HepG2 (cell line): Measurements from ENCODE around the gene MRPL57. TPM values are rescaled to one million over a fixed set of nuclear protein-coding genes. Genes with fewer than 3 reads are reported as not detected.

Experiments used
- ATAD3A ChIP-seq: sonication (generic); formaldehyde crosslinking; IDR thresholded peaks from 2 replicates; pipeline ENCODE4 v1.4.0; 2020; ENCODE audit warnings: missing genetic modification reagents
- HMG20B ChIP-seq: conservative IDR thresholded peaks from 2 replicates; pipeline ENCODE4 v1.6.1; 2016; ENCODE audit warnings: missing genetic modification reagents, missing compliant biosample characterization
- IRX3 ChIP-seq: sonication (generic); formaldehyde crosslinking; IDR thresholded peaks from 2 replicates; pipeline ENCODE4 v1.8.1; 2023; ENCODE audit warnings: mild to moderate bottlenecking, low read depth, missing genetic modification reagents, borderline replicate concordance
- MTA1 ChIP-seq: sonication (generic); formaldehyde crosslinking; IDR thresholded peaks from 2 replicates; pipeline ENCODE4 v1.4.0; 2020; ENCODE audit warnings: missing genetic modification reagents, mild to moderate bottlenecking, borderline replicate concordance
- NFE2L1 ChIP-seq: sonication (generic); formaldehyde crosslinking; IDR thresholded peaks from 2 replicates; pipeline ENCODE4 v1.4.0; 2020; ENCODE audit warnings: missing genetic modification reagents, mild to moderate bottlenecking, borderline replicate concordance
- PRDM15 ChIP-seq: sonication (generic); formaldehyde crosslinking; IDR thresholded peaks from 2 replicates; pipeline ENCODE4 v1.4.0; 2020; ENCODE audit warnings: missing genetic modification reagents
- ZBTB14 ChIP-seq: sonication (generic); formaldehyde crosslinking; IDR thresholded peaks from 2 replicates; pipeline ENCODE4 v1.4.0; 2020; ENCODE audit warnings: missing genetic modification reagents
- ZNF331 ChIP-seq: sonication (generic); formaldehyde crosslinking; IDR thresholded peaks from 2 replicates; pipeline ENCODE4 v1.4.0; 2020; ENCODE audit warnings: missing genetic modification reagents
- ZNF337 ChIP-seq: sonication (generic); formaldehyde crosslinking; IDR thresholded peaks from 2 replicates; pipeline ENCODE4 v1.5.1; 2020; ENCODE audit warnings: missing genetic modification reagents, low read depth, mild to moderate bottlenecking, borderline replicate concordance
- ZNF609 ChIP-seq: sonication (generic); formaldehyde crosslinking; IDR thresholded peaks from 2 replicates; pipeline ENCODE4 v1.4.0; 2020; ENCODE audit warnings: mild to moderate bottlenecking, missing genetic modification reagents, borderline replicate concordance
- polyA plus RNA-seq, 8 experiments: library from polyadenylated mRNA; depleted of rRNA in 3 of 8; stranded (reverse) in 7 of 8; unstranded in 1 of 8; fragments of >200 nt; fragmentation: Illumina TruSeq in 4 of 8; extraction: Trizol in 4 of 8; gene quantifications; 2 replicates each; pipeline versions ENCODE4 v1.2.1 to v1.2.3, GENCODE V29; 2011 to 2016; ENCODE audit warnings: low read depth in 4 of 8, missing spikeins in 1 of 8, mixed read lengths in 1 of 8; ENCODE audit not compliant: insufficient read depth in 1 of 8
- total RNA-seq, 5 experiments: library from RNA; depleted of rRNA; stranded (reverse); fragments of >200 nt; fragmentation: Illumina TruSeq; extraction: Trizol; gene quantifications; 2 replicates each; pipeline ENCODE4 v1.2.3, GENCODE V29; 2016; ENCODE audit warnings: low read depth in 1 of 5
- TF ChIP-seq, protein P1 (sequence below): sonication (generic); formaldehyde crosslinking; IDR thresholded peaks from 2 replicates; pipeline ENCODE4 v1.5.1; 2020; ENCODE audit warnings: mild to moderate bottlenecking, missing genetic modification reagents, borderline replicate concordance
- TF ChIP-seq, protein P2 (sequence below): sonication (generic); formaldehyde crosslinking; IDR thresholded peaks from 2 replicates; pipeline ENCODE4 v1.8.0; 2022; ENCODE audit warnings: mild to moderate bottlenecking, missing genetic modification reagents; ENCODE audit not compliant: insufficient replicate concordance

The MRPL57 gene
- total and polyA plus RNA-seq, 2 of the 13 experiments (the other 11 are each of a cell fraction or from before 2014, with no cell fraction given), result 19.5 to 35.2 TPM

DNA sequence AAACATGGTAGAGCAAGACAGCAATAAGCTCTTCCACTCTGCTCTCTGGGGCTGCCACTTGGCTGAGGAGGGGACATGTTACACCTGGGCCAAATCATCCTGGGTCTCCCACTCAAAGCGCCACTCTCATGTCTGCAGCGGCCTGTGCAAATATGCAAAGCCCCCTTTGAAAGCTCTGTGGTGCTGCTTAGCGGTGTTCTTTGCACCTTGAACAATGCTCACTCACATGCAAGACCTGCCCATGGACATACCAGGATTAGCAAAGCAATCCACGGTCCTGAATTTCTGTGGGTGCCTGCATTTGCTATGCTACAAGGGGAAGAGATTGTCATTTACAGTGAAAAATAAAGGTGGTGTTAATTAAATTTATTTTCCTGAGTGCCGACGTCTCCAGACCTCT, 48.6 kb downstream of the MRPL57 start (continued):
- TF ChIP-seq ZNF331 (CRISPR knock-in tag), result no peak
- TF ChIP-seq, protein P1, sequence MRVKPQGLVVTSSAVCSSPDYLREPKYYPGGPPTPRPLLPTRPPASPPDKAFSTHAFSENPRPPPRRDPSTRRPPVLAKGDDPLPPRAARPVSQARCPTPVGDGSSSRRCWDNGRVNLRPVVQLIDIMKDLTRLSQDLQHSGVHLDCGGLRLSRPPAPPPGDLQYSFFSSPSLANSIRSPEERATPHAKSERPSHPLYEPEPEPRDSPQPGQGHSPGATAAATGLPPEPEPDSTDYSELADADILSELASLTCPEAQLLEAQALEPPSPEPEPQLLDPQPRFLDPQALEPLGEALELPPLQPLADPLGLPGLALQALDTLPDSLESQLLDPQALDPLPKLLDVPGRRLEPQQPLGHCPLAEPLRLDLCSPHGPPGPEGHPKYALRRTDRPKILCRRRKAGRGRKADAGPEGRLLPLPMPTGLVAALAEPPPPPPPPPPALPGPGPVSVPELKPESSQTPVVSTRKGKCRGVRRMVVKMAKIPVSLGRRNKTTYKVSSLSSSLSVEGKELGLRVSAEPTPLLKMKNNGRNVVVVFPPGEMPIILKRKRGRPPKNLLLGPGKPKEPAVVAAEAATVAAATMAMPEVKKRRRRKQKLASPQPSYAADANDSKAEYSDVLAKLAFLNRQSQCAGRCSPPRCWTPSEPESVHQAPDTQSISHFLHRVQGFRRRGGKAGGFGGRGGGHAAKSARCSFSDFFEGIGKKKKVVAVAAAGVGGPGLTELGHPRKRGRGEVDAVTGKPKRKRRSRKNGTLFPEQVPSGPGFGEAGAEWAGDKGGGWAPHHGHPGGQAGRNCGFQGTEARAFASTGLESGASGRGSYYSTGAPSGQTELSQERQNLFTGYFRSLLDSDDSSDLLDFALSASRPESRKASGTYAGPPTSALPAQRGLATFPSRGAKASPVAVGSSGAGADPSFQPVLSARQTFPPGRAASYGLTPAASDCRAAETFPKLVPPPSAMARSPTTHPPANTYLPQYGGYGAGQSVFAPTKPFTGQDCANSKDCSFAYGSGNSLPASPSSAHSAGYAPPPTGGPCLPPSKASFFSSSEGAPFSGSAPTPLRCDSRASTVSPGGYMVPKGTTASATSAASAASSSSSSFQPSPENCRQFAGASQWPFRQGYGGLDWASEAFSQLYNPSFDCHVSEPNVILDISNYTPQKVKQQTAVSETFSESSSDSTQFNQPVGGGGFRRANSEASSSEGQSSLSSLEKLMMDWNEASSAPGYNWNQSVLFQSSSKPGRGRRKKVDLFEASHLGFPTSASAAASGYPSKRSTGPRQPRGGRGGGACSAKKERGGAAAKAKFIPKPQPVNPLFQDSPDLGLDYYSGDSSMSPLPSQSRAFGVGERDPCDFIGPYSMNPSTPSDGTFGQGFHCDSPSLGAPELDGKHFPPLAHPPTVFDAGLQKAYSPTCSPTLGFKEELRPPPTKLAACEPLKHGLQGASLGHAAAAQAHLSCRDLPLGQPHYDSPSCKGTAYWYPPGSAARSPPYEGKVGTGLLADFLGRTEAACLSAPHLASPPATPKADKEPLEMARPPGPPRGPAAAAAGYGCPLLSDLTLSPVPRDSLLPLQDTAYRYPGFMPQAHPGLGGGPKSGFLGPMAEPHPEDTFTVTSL (CRISPR knock-in tag), result no peak
- TF ChIP-seq PRDM15 (CRISPR knock-in tag), result no peak
- TF ChIP-seq, protein P2, sequence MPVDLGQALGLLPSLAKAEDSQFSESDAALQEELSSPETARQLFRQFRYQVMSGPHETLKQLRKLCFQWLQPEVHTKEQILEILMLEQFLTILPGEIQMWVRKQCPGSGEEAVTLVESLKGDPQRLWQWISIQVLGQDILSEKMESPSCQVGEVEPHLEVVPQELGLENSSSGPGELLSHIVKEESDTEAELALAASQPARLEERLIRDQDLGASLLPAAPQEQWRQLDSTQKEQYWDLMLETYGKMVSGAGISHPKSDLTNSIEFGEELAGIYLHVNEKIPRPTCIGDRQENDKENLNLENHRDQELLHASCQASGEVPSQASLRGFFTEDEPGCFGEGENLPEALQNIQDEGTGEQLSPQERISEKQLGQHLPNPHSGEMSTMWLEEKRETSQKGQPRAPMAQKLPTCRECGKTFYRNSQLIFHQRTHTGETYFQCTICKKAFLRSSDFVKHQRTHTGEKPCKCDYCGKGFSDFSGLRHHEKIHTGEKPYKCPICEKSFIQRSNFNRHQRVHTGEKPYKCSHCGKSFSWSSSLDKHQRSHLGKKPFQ (CRISPR knock-in tag), result no peak
- TF ChIP-seq ZBTB14 (CRISPR knock-in tag), result no peak
- TF ChIP-seq MTA1 (CRISPR knock-in tag), result no peak
- no peak for TF ChIP-seq HMG20B (CRISPR knock-in tag)
- TF ChIP-seq ATAD3A (CRISPR knock-in tag), result no peak
- TF ChIP-seq ZNF337 (CRISPR knock-in tag), result no peak
- no peak for TF ChIP-seq NFE2L1 (CRISPR knock-in tag)
- no peak for TF ChIP-seq ZNF609 (CRISPR knock-in tag)
- no peak for TF ChIP-seq IRX3
